ENCODE data around the gene WNT11.

WNT11 gene

GRCh38 chr11:76248210-76248609 is 41.9 kb upstream of the WNT11 start:
- Histone ChIP-seq H3K4me3 (ENCODE audit: insufficient read length, low read depth) (no peak overlapping the region), H3K27me3 (ENCODE audit: insufficient read depth, insufficient read length) (peaks cover 7% of the 10 kb centered on the region), H3K9me3 (ENCODE audit: insufficient read depth, low read length) (peaks cover 8% of the 10 kb centered on the region; the same call in 1 of the 2 replicates), H3K9ac (ENCODE audit: insufficient read length, low read depth) (no peak overlapping the region), H3K4me1 (ENCODE audit: insufficient read depth, insufficient read length) (no peaks in the 10 kb centered on the region), H3K36me3 (ENCODE audit: insufficient read depth, insufficient read length, low read length) (no peaks in the 10 kb centered on the region)
- no peak for TF ChIP-seq ZNF274 (IDR thresholded peaks at IDR 0.05; ENCODE audit: low read depth, low read length)
- no peak for TF ChIP-seq SUZ12 (IDR thresholded peaks at IDR 0.05; ENCODE audit: extremely low read depth, insufficient read depth, insufficient read length)
- no peak for TF ChIP-seq YY1 (IDR thresholded peaks at IDR 0.05; ENCODE audit: insufficient read depth, insufficient read length)
- no peak for DNase-seq (ENCODE audit: low read depth, low spot score)

GRCh38 chr11:76247091-76247490 is 40.8 kb upstream of the WNT11 start:
- Histone ChIP-seq H3K27me3 (ENCODE audit: insufficient read depth, insufficient read length) (peaks cover 7% of the 10 kb centered on the region), H3K4me1 (ENCODE audit: insufficient read depth, insufficient read length) (no peaks in the 10 kb centered on the region), H3K9me3 (ENCODE audit: insufficient read depth, low read length) (peaks cover 8% of the 10 kb centered on the region; the same call in 1 of the 2 replicates), H3K36me3 (ENCODE audit: insufficient read depth, insufficient read length, low read length) (no peaks in the 10 kb centered on the region), H3K4me3 (ENCODE audit: insufficient read length, low read depth) (no peak overlapping the region), H3K9ac (ENCODE audit: insufficient read length, low read depth) (no peak overlapping the region)
- no peak for TF ChIP-seq SUZ12 (IDR thresholded peaks at IDR 0.05; ENCODE audit: extremely low read depth, insufficient read depth, insufficient read length)
- TF ChIP-seq ZNF274 (IDR thresholded peaks at IDR 0.05; ENCODE audit: low read depth, low read length), result no peak
- no peak for TF ChIP-seq YY1 (IDR thresholded peaks at IDR 0.05; ENCODE audit: insufficient read depth, insufficient read length)
- DNase-seq (ENCODE audit: low read depth, low spot score), result no peak

GRCh38 chr11:76246271-76246933 is 40.1 kb upstream of the WNT11 start:
- H3K4me3 ChIP-seq (ENCODE audit: insufficient read length, low read depth), result no peak overlapping the region
- H3K36me3 ChIP-seq (ENCODE audit: insufficient read depth, insufficient read length, low read length), result no peaks in the 10 kb centered on the region
- H3K9me3 ChIP-seq (ENCODE audit: insufficient read depth, low read length), result peaks cover 8% of the 10 kb centered on the region; the same call in 1 of the 2 replicates
- peaks cover 7% of the 10 kb centered on the region for H3K27me3 ChIP-seq (ENCODE audit: insufficient read depth, insufficient read length)
- TF ChIP-seq ZNF274 (IDR thresholded peaks at IDR 0.05; ENCODE audit: low read depth, low read length), result no peak
- TF ChIP-seq SUZ12 (IDR thresholded peaks at IDR 0.05; ENCODE audit: extremely low read depth, insufficient read depth, insufficient read length), result no peak
- TF ChIP-seq YY1 (IDR thresholded peaks at IDR 0.05; ENCODE audit: insufficient read depth, insufficient read length), result no peak
- no peak overlapping the region for H3K9ac ChIP-seq (ENCODE audit: insufficient read length, low read depth)
- DNase-seq (ENCODE audit: low read depth, low spot score), result no peak
- H3K4me1 ChIP-seq (ENCODE audit: insufficient read depth, insufficient read length), result no peaks in the 10 kb centered on the region

- Histone ChIP-seq H3K36me3 (ENCODE audit: insufficient read depth, insufficient read length, low read length) (no peaks in the 10 kb centered on the region), H3K4me3 (ENCODE audit: insufficient read length, low read depth) (no peak overlapping the region), H3K4me1 (ENCODE audit: insufficient read depth, insufficient read length) (no peaks in the 10 kb centered on the region), H3K9ac (ENCODE audit: insufficient read length, low read depth) (no peak overlapping the region), H3K27me3 (ENCODE audit: insufficient read depth, insufficient read length) (peaks cover 7% of the 10 kb centered on the region), H3K9me3 (ENCODE audit: insufficient read depth, low read length) (peaks cover 8% of the 10 kb centered on the region; the same call in 1 of the 2 replicates)
- DNase-seq (ENCODE audit: low read depth, low spot score), result no peak
- TF ChIP-seq YY1 (IDR thresholded peaks at IDR 0.05; ENCODE audit: insufficient read depth, insufficient read length), result no peak
- no peak for TF ChIP-seq SUZ12 (IDR thresholded peaks at IDR 0.05; ENCODE audit: extremely low read depth, insufficient read depth, insufficient read length)
- TF ChIP-seq ZNF274 (IDR thresholded peaks at IDR 0.05; ENCODE audit: low read depth, low read length), result no peak
These were observed 39.4 kb upstream of the WNT11 start for GRCh38 chr11:76245720-76246119.

DNA sequence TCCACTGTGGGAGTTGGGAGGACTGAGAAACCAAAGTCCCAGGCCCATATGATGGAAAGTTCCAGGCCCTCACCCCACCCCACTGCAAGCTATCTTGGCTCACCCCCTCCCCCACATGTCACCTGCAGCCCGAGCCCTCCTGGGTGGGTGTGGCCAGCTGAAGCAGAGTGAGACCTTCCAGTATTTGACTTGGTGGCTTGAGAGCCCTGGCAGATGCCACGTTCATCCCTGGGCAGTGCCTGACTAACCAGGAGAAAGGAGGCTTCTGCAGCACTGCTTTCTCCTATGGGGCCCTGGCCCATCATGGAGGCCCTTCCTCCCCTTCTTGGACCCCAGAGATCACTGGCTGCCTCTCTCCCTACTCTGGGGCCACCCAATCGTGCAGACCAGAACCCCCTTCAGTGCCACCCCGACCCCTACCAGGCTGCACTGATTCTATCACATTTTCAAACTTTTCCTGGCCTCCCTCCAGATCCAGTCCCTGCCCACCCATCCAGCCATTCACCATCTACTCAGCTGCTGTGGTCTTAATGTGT is 38.1 kb upstream of the WNT11 start:
- H3K9ac ChIP-seq (ENCODE audit: insufficient read length, low read depth), result no peak overlapping the region
- no peaks in the 10 kb centered on the region for H3K36me3 ChIP-seq (ENCODE audit: insufficient read depth, insufficient read length, low read length)
- H3K4me3 ChIP-seq (ENCODE audit: insufficient read length, low read depth), result no peak overlapping the region
- no peaks in the 10 kb centered on the region for H3K9me3 ChIP-seq (ENCODE audit: insufficient read depth, low read length)
- H3K27me3 ChIP-seq (ENCODE audit: insufficient read depth, insufficient read length), result peaks cover 7% of the 10 kb centered on the region
- no peaks in the 10 kb centered on the region for H3K4me1 ChIP-seq (ENCODE audit: insufficient read depth, insufficient read length)
- no peak for DNase-seq (ENCODE audit: low read depth, low spot score)
- no peak for TF ChIP-seq SUZ12 (IDR thresholded peaks at IDR 0.05; ENCODE audit: extremely low read depth, insufficient read depth, insufficient read length)
- TF ChIP-seq YY1 (IDR thresholded peaks at IDR 0.05; ENCODE audit: insufficient read depth, insufficient read length), result no peak
- no peak for TF ChIP-seq ZNF274 (IDR thresholded peaks at IDR 0.05; ENCODE audit: low read depth, low read length)

GRCh38 chr11:76243957-76244285 is 37.6 kb upstream of the WNT11 start:
- Histone ChIP-seq H3K27me3 (ENCODE audit: insufficient read depth, insufficient read length) (peaks cover 7% of the 10 kb centered on the region), H3K9ac (ENCODE audit: insufficient read length, low read depth) (no peak overlapping the region), H3K4me1 (ENCODE audit: insufficient read depth, insufficient read length) (no peaks in the 10 kb centered on the region), H3K36me3 (ENCODE audit: insufficient read depth, insufficient read length, low read length) (no peaks in the 10 kb centered on the region), H3K9me3 (ENCODE audit: insufficient read depth, low read length) (no peaks in the 10 kb centered on the region), H3K4me3 (ENCODE audit: insufficient read length, low read depth) (no peak overlapping the region)
- TF ChIP-seq YY1 (IDR thresholded peaks at IDR 0.05; ENCODE audit: insufficient read depth, insufficient read length), result no peak
- TF ChIP-seq ZNF274 (IDR thresholded peaks at IDR 0.05; ENCODE audit: low read depth, low read length), result no peak
- TF ChIP-seq SUZ12 (IDR thresholded peaks at IDR 0.05; ENCODE audit: extremely low read depth, insufficient read depth, insufficient read length), result no peak
- no peak for DNase-seq (ENCODE audit: low read depth, low spot score)

- H3K9me3 ChIP-seq (ENCODE audit: insufficient read depth, low read length), result no peaks in the 10 kb centered on the region
- no peak overlapping the region for H3K9ac ChIP-seq (ENCODE audit: insufficient read length, low read depth)
- TF ChIP-seq SUZ12 (IDR thresholded peaks at IDR 0.05; ENCODE audit: extremely low read depth, insufficient read depth, insufficient read length), result no peak
- TF ChIP-seq ZNF274 (IDR thresholded peaks at IDR 0.05; ENCODE audit: low read depth, low read length), result no peak
- TF ChIP-seq YY1 (IDR thresholded peaks at IDR 0.05; ENCODE audit: insufficient read depth, insufficient read length), result no peak
- H3K36me3 ChIP-seq (ENCODE audit: insufficient read depth, insufficient read length, low read length), result no peaks in the 10 kb centered on the region
- H3K4me3 ChIP-seq (ENCODE audit: insufficient read length, low read depth), result no peak overlapping the region
- DNase-seq (ENCODE audit: low read depth, low spot score), result no peak
- H3K4me1 ChIP-seq (ENCODE audit: insufficient read depth, insufficient read length), result no peaks in the 10 kb centered on the region
- H3K27me3 ChIP-seq (ENCODE audit: insufficient read depth, insufficient read length), result peaks cover 7% of the 10 kb centered on the region
These were observed 37.1 kb upstream of the WNT11 start for GRCh38 chr11:76243193-76243956.
